H1 (cell line): Measurements from ENCODE around the gene PPIL4. TPM values are rescaled to one million over a fixed set of nuclear protein-coding genes. Genes with fewer than 3 reads are reported as not detected.
A peak's percentile ranks its signal among the peaks of the same experiment; 100 is the strongest.

Experiments used
- CTCF ChIA-PET: fragments of 300-600 bp; sonication (Branson Sonifier 250); formaldehyde crosslinking; loops from one replicate; lab custom pipeline; 2021; ENCODE audit not compliant: partially characterized antibody; lab: Charles Lee
- POLR2A ChIA-PET: fragments of 300-600 bp; sonication (Branson Sonifier 250); formaldehyde crosslinking; loops from one replicate; lab custom pipeline; 2021; ENCODE audit warnings: inconsistent platforms; ENCODE audit not compliant: partially characterized antibody; lab: Charles Lee
- DNase-seq, 2 experiments: peaks; one replicate each; pipeline versions ENCODE4 v3.0.0 to v3.0.0-alpha.2; 2010 to 2022; ENCODE audit warnings: low spot score in 2 of 2, low read depth in 1 of 2, mixed read lengths in 1 of 2
- FAIRE-seq: peaks from 2 replicates; lab custom pipeline; 2011; peaks lifted over from hg19 to GRCh38; lab: Jason Lieb, UNC
- H2AFZ ChIP-seq: 2 replicates; pipeline ENCODE4 v1.8.1; 2012; ENCODE audit warnings: low read length, inconsistent platforms
- H2AK5ac ChIP-seq: 2 replicates; pipeline ENCODE4 v1.6.1; 2013; ENCODE audit warnings: low read depth, low read length
- H2BK120ac ChIP-seq: replicated peaks from 2 replicates; pipeline ENCODE3; 2013; ENCODE audit warnings: low read depth, low read length, inconsistent platforms
- H2BK12ac ChIP-seq: 2 replicates; pipeline ENCODE4 v1.6.1; 2013; ENCODE audit warnings: low read depth, low read length
- H2BK15ac ChIP-seq: 2 replicates; pipeline ENCODE4 v1.6.1; 2013; ENCODE audit warnings: low read length
- H2BK20ac ChIP-seq: 2 replicates; pipeline ENCODE4 v1.6.1; 2013; ENCODE audit warnings: low read length
- H2BK5ac ChIP-seq: 2 replicates; pipeline ENCODE4 v1.6.1; 2013; ENCODE audit warnings: low read depth, low read length
- H3K14ac ChIP-seq: 2 replicates; pipeline ENCODE4 v1.6.1; 2013; ENCODE audit warnings: inconsistent platforms; ENCODE audit not compliant: insufficient read length
- H3K18ac ChIP-seq: 2 replicates; pipeline ENCODE4 v1.6.1; 2013; ENCODE audit warnings: low read length; ENCODE audit errors: extremely low read depth
- H3K23ac ChIP-seq: 2 replicates; pipeline ENCODE4 v1.6.1; 2013; ENCODE audit warnings: inconsistent platforms; ENCODE audit not compliant: insufficient read length
- H3K23me2 ChIP-seq: 2 replicates; pipeline ENCODE4 v1.6.1; 2013; ENCODE audit warnings: low read depth, low read length
- H3K27ac ChIP-seq: 2 replicates; pipeline ENCODE4 v1.6.1; 2011; ENCODE audit warnings: low read depth, low read length, inconsistent platforms
- H3K27me3 ChIP-seq, 4 experiments: replicated peaks in 1 of 4; 1 replicate in 1 of 4; 2 replicates in 3 of 4; pipeline versions ENCODE4 v1.6.1 to v1.8.1; 2011 to 2013; ENCODE audit warnings: low read length in 3 of 4, mild to moderate bottlenecking in 3 of 4, inconsistent platforms in 2 of 4, mixed read lengths in 2 of 4, moderate library complexity in 1 of 4; ENCODE audit not compliant: control insufficient read depth in 3 of 4, insufficient read depth in 3 of 4; ENCODE audit errors: extremely low read depth in 1 of 4
- H3K36me3 ChIP-seq, 4 experiments: 2 replicates each; pipeline versions ENCODE4 v1.6.1 to v1.8.1; 2011 to 2013; ENCODE audit warnings: mild to moderate bottlenecking in 4 of 4, low read length in 3 of 4, moderate library complexity in 2 of 4, control low read depth in 1 of 4, inconsistent platforms in 1 of 4; ENCODE audit not compliant: insufficient read depth in 4 of 4, control insufficient read depth in 2 of 4
- H3K4ac ChIP-seq: replicated peaks from 2 replicates; pipeline ENCODE3; 2013; ENCODE audit warnings: low read length, low read depth, mixed read lengths, inconsistent platforms; ENCODE audit not compliant: insufficient read length
- H3K4me1 ChIP-seq, 4 experiments: replicated peaks in 1 of 4; 1 replicate in 1 of 4; 2 replicates in 3 of 4; pipeline versions ENCODE4 v1.6.1 to v1.8.1; 2011 to 2013; ENCODE audit warnings: low read length in 3 of 4, inconsistent platforms in 2 of 4, mixed read lengths in 1 of 4; ENCODE audit not compliant: insufficient read depth in 4 of 4, control insufficient read depth in 3 of 4
- H3K4me2 ChIP-seq, 2 experiments: 2 replicates each; pipeline versions ENCODE4 v1.6.1 to v1.8.1; 2011 to 2013; ENCODE audit warnings: low read depth in 2 of 2, low read length in 2 of 2, control low read depth in 1 of 2, inconsistent platforms in 1 of 2, mild to moderate bottlenecking in 1 of 2; ENCODE audit not compliant: insufficient read depth in 1 of 2
- H3K4me3 ChIP-seq, 4 experiments: fragments of 200-600, 300-600 bp in 1 of 4; sonication (generic), shearing (Covaris generic), sonication (Bioruptor Twin) in 1 of 4; 2 replicates each; pipeline versions ENCODE4 v1.5.1 to v1.8.1; 2011 to 2016; ENCODE audit warnings: low read length in 4 of 4, low read depth in 3 of 4, control low read depth in 2 of 4, inconsistent platforms in 2 of 4, mild to moderate bottlenecking in 2 of 4, mixed read lengths in 1 of 4, moderate library complexity in 1 of 4; ENCODE audit not compliant: insufficient read depth in 2 of 4; ENCODE audit errors: extremely low read depth in 1 of 4
- H3K56ac ChIP-seq: replicated peaks from 2 replicates; pipeline ENCODE3; 2013; ENCODE audit warnings: low read depth, mild to moderate bottlenecking, mixed read lengths, low read length, inconsistent platforms; ENCODE audit not compliant: insufficient read length
- H3K79me1 ChIP-seq: 2 replicates; pipeline ENCODE4 v1.6.1; 2013; ENCODE audit warnings: low read depth, low read length, control low read depth
- H3K79me2 ChIP-seq, 2 experiments: 2 replicates each; pipeline versions ENCODE4 v1.6.1 to v1.8.1; 2012 to 2013; ENCODE audit warnings: low read length in 2 of 2, mild to moderate bottlenecking in 2 of 2, inconsistent platforms in 1 of 2; ENCODE audit not compliant: insufficient read depth in 2 of 2, control insufficient read depth in 1 of 2
- H3K9ac ChIP-seq, 4 experiments: replicated peaks in 1 of 4; 1 replicate in 1 of 4; 2 replicates in 3 of 4; pipeline versions ENCODE4 v1.6.1 to v1.8.1; 2011 to 2013; ENCODE audit warnings: low read depth in 3 of 4, low read length in 3 of 4, control low read depth in 2 of 4, mild to moderate bottlenecking in 2 of 4, moderate library complexity in 2 of 4, inconsistent platforms in 1 of 4; ENCODE audit errors: extremely low read depth in 1 of 4
- H3K9me3 ChIP-seq, 2 experiments: 2 replicates each; pipeline versions ENCODE4 v1.6.1 to v1.8.1; 2012 to 2013; ENCODE audit warnings: mild to moderate bottlenecking in 2 of 2, moderate library complexity in 2 of 2, control low read depth in 1 of 2, inconsistent platforms in 1 of 2, low read depth in 1 of 2, low read length in 1 of 2, mixed read lengths in 1 of 2; ENCODE audit not compliant: insufficient read depth in 2 of 2
- H4K20me1 ChIP-seq, 2 experiments: replicated peaks in 1 of 2; 2 replicates each; pipeline versions ENCODE3 to v1.8.1; 2011 to 2013; ENCODE audit warnings: inconsistent platforms in 2 of 2, low read length in 2 of 2, mild to moderate bottlenecking in 1 of 2; ENCODE audit not compliant: insufficient read depth in 2 of 2, control insufficient read depth in 1 of 2
- H4K5ac ChIP-seq: 2 replicates; pipeline ENCODE4 v1.6.1; 2013; ENCODE audit warnings: low read length, low read depth, mixed read lengths, inconsistent platforms; ENCODE audit not compliant: insufficient read length
- H4K8ac ChIP-seq: 2 replicates; pipeline ENCODE4 v1.8.0; 2013; ENCODE audit warnings: mild to moderate bottlenecking, moderate library complexity, low read length, inconsistent platforms; ENCODE audit not compliant: insufficient read depth; ENCODE audit errors: extremely low read depth
- H4K91ac ChIP-seq: replicated peaks from 2 replicates; pipeline ENCODE3; 2013; ENCODE audit warnings: low read length, mixed read lengths, inconsistent platforms; ENCODE audit not compliant: insufficient read length
- CHD1 ChIP-seq: IDR thresholded peaks from 2 replicates; pipeline ENCODE4 v1.6.1; 2012; ENCODE audit warnings: low read depth, low read length, improper control_type of control experiment
- CHD2 ChIP-seq: IDR thresholded peaks from 2 replicates; pipeline ENCODE4 v1.6.1; 2012; ENCODE audit warnings: low read length, improper control_type of control experiment
- PHF8 ChIP-seq: fragments of 200-600 bp; sonication (generic); conservative IDR thresholded peaks from 2 replicates; pipeline ENCODE4 v1.7.1; 2012; ENCODE audit warnings: low read depth, mild to moderate bottlenecking, inconsistent platforms, low read length, moderate library complexity
- TAF1 ChIP-seq: IDR thresholded peaks from 2 replicates; pipeline ENCODE4 v1.6.1; 2011; ENCODE audit warnings: mild to moderate bottlenecking, low read depth, low read length
- TAF7 ChIP-seq: optimal IDR thresholded peaks from 2 replicates; pipeline ENCODE3; 2011; ENCODE audit warnings: low read depth, mild to moderate bottlenecking, inconsistent platforms, low read length, moderate library complexity, borderline replicate concordance
- TCF12 ChIP-seq: IDR thresholded peaks from 2 replicates; pipeline ENCODE4 v1.6.1; 2011; ENCODE audit warnings: low read depth, mild to moderate bottlenecking, low read length
- WGBS, 2 experiments: shearing (Covaris generic) in 1 of 2; methylation state at CpG; one replicate each; pipeline versions ENCODE4 v1.1.6 to v1.1.7; 2013 to 2015; ENCODE audit warnings: low lambda C conversion rate in 2 of 2, mixed read lengths in 2 of 2, inconsistent platforms in 1 of 2, low coverage in 1 of 2, missing lambda C conversion rate in 1 of 2; ENCODE audit not compliant: insufficient replicate concordance in 2 of 2, insufficient coverage in 1 of 2, insufficient read length in 1 of 2; ENCODE audit errors: extremely low coverage in 1 of 2, missing lambda C conversion rate in 1 of 2; 5-methylcytosine and 5-hydroxymethylcytosine counted together
- long read RNA-seq, 2 experiments: library from RNA in 1 of 2; library from capped mRNA in 1 of 2; stranded (forward); transcript quantifications; one replicate each; pipeline ENCODE4 v2.0.0, GENCODE V29; 2021; ENCODE audit warnings: inconsistent platforms in 1 of 2
- polyA minus RNA-seq, 3 experiments: library from RNA; depleted of rRNA, polyadenylated mRNA; stranded (reverse); fragments of >200 nt; gene quantifications; 1 replicate in 2 of 3; 2 replicates in 1 of 3; pipeline ENCODE4 v1.2.3, GENCODE V29; 2011
- polyA plus RNA-seq, 7 experiments: library from polyadenylated mRNA; depleted of rRNA in 3 of 7; stranded (reverse) in 5 of 7; unstranded in 2 of 7; fragments of >200 nt in 5 of 7; fragments of 200-250 nt in 2 of 7; gene quantifications; 1 replicate in 5 of 7; 2 replicates in 1 of 7; 4 replicates in 1 of 7; pipeline versions ENCODE4 v1.2.1 to v1.2.3, GENCODE V29; 2011 to 2013; ENCODE audit warnings: missing spikeins in 2 of 7, mixed read lengths in 2 of 7
- total RNA-seq: library from RNA; stranded (reverse); fragmentation: NEBNext Ultra II Directional; extraction: Animal tissue kit (Norgen Biotek cat#: 25700); gene quantifications from 2 replicates; pipeline ENCODE4 v1.2.1, GENCODE V29; 2021

Gene PPIL4, protein sequence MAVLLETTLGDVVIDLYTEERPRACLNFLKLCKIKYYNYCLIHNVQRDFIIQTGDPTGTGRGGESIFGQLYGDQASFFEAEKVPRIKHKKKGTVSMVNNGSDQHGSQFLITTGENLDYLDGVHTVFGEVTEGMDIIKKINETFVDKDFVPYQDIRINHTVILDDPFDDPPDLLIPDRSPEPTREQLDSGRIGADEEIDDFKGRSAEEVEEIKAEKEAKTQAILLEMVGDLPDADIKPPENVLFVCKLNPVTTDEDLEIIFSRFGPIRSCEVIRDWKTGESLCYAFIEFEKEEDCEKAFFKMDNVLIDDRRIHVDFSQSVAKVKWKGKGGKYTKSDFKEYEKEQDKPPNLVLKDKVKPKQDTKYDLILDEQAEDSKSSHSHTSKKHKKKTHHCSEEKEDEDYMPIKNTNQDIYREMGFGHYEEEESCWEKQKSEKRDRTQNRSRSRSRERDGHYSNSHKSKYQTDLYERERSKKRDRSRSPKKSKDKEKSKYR
- total RNA-seq = 33.2 TPM in 2 replicates
- polyA plus RNA-seq (2011; rRNA removed) = 1.1 and 2.0 TPM in 2 replicates
- 5.9 TPM for polyA plus RNA-seq (2011; cell fraction: cytosol; rRNA removed)
- 0.96 TPM for polyA plus RNA-seq (2011; cell fraction: nucleus; rRNA removed)
- polyA plus RNA-seq (2012, experiment 1 of 2) = 9.9 to 18.5 TPM (median 10.9 TPM) in 4 replicates
- polyA plus RNA-seq (2012, experiment 2 of 2) = 1.7 TPM
- 30.7 TPM for polyA plus RNA-seq (2013, experiment 1 of 2)
- polyA plus RNA-seq (2013, experiment 2 of 2) = 30.1 TPM
- polyA minus RNA-seq (2011; rRNA and poly(A)+ RNA removed) = 4.0 and 4.7 TPM in 2 replicates
- 9.8 TPM for polyA minus RNA-seq (2011; cell fraction: cytosol; rRNA and poly(A)+ RNA removed)
- 6.3 TPM for polyA minus RNA-seq (2011; cell fraction: nucleus; rRNA and poly(A)+ RNA removed)
- long read RNA-seq, experiment 1, partial matches to known transcripts = 13 of 17 reads
- long read RNA-seq, experiment 1, other reads (novel, unspliced or antisense) = 1 of 17 reads
- long read RNA-seq, experiment 2, transcript PPIL4-201 (13 exons, 2,232 nt) = major isoform, 50 of 62 reads
- long read RNA-seq, experiment 2, partial matches to known transcripts = 7 of 62 reads
- long read RNA-seq, experiment 2, other reads (novel, unspliced or antisense) = 5 of 62 reads

DNA sequence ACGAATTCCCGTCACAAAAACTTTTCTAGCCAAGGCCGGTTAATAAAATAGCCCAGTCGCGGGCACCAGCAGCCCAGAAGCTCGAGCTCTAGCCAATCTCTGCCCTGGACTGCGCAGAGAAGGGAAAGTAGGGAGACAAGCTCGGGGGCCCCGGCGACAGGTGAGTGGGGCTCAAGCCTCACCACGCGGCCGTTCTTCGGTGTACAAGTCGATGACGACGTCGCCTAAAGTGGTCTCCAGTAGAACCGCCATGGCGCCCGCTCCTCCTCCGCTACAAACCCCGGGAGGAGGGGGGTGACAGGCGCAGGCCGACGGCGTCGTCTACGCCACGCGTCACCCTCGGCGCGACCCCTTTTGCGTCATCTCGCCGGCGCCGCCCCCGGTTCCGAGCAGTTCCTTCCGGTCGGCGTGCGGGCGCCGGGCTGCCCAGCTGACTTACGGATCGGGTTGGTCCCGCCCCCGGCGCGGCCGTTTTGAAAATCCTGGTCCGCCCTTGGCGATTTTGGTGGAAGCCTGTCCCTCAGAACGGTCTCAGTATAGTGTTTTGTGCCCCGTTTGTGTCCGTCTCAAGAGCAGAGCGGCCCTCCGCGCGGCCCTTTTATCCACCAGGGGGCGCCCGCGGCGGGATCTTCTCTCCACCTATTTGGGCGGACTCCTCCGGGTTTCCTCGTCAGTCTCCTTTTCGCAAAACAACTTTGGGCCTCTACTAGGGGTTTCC is at the start of gene PPIL4:
Gene PPIL4, minus strand, starts transcription at position 290 of the 718 bp plus-strand sequence. Its CDS starts 38 bp downstream, at position 252.
- Histone ChIP-seq H3K4ac (peak within 1 kb of the TSS; percentile 94), H3K27ac (peak within 1 kb of the TSS; percentile 88), H3K4me3 (peak within 1 kb of the TSS; percentile 86 to 98 (median 94)), H3K4me1 (no peaks in the 10 kb centered on the region; a peak in 1 of 7 replicates), H3K14ac (no peak within 1 kb of the TSS), H4K5ac (peak within 1 kb of the TSS; percentile 71), H3K79me1 (no peaks in the 10 kb centered on the region; the same call in 1 of the 2 replicates), H2BK15ac (peak within 1 kb of the TSS; percentile 55; the same call in 1 of the 2 replicates), H2BK12ac (peak within 1 kb of the TSS; percentile 96; the same call in 1 of the 2 replicates), H3K23me2 (peaks cover 7% of the 10 kb centered on the region; the same call in 1 of the 2 replicates), H3K23ac (no peak within 1 kb of the TSS), H4K91ac (peak within 1 kb of the TSS; percentile 91), H3K56ac (peak within 1 kb of the TSS; percentile 69), H3K79me2 (peaks cover 13 to 45% of the 10 kb centered on the region in 2 experiments), H3K18ac (peak within 1 kb of the TSS; percentile 48; the same call in 1 of the 2 replicates), H3K9ac (peak within 1 kb of the TSS; percentile 91 to 94 (median 92)), H3K4me2 (peak within 1 kb of the TSS; percentile 80 to 98), H3K9me3 (no peaks in the 10 kb centered on the region), H4K8ac (peak within 1 kb of the TSS; percentile 99; the same call in 1 of the 2 replicates), H2BK120ac (peak within 1 kb of the TSS; percentile 3), H2BK20ac (no peak within 1 kb of the TSS), H3K36me3 (peaks cover 0 to under 1% (median under 1%) of the 10 kb centered on the region in 4 experiments; a peak in 2 of 8 replicates), H2BK5ac (peak within 1 kb of the TSS; percentile 97), H4K20me1 (peaks cover 0 to 2% of the 10 kb centered on the region in 2 experiments), H3K27me3 (no peaks in the 10 kb centered on the region; a peak in 1 of 7 replicates), H2AFZ (peak within 1 kb of the TSS; percentile 79; the same call in 1 of the 2 replicates), H2AK5ac (peak within 1 kb of the TSS; percentile 91; the same call in 1 of the 2 replicates)
- POLR2A ChIA-PET = interaction anchor here (0.8 to 3.2 kb wide), 5 partner anchors 18 to 204 kb away, joined by 3 to 25 read pairs (median 3); partner anchors contain the start of genes GINM1 and LATS1
- DNase-seq (peak; percentile 72 to 98), FAIRE-seq (no peak)
- 1% methylated on average over 46 of the region's 71 CpGs; no CpG with 5 or more reads in 1 of the 2 experiments for WGBS, 2 experiments
- CTCF ChIA-PET = interaction anchor here (0.6 to 8.9 kb wide), 12 partner anchors 9 to 172 kb away, joined by 3 to 108 read pairs (median 3); partner anchors contain the start of genes GINM1, KATNA1 and LATS1
- peak; percentile 96 for TF ChIP-seq PHF8
- peak; percentile 96 for TF ChIP-seq TAF1
- no peak for TF ChIP-seq CHD1
- TF ChIP-seq TCF12 = no peak
- TF ChIP-seq TAF7 = peak; percentile 77
- no peak for TF ChIP-seq CHD2
